Measurements from ENCODE around the gene WDR36.

The WDR36 gene

DNA sequence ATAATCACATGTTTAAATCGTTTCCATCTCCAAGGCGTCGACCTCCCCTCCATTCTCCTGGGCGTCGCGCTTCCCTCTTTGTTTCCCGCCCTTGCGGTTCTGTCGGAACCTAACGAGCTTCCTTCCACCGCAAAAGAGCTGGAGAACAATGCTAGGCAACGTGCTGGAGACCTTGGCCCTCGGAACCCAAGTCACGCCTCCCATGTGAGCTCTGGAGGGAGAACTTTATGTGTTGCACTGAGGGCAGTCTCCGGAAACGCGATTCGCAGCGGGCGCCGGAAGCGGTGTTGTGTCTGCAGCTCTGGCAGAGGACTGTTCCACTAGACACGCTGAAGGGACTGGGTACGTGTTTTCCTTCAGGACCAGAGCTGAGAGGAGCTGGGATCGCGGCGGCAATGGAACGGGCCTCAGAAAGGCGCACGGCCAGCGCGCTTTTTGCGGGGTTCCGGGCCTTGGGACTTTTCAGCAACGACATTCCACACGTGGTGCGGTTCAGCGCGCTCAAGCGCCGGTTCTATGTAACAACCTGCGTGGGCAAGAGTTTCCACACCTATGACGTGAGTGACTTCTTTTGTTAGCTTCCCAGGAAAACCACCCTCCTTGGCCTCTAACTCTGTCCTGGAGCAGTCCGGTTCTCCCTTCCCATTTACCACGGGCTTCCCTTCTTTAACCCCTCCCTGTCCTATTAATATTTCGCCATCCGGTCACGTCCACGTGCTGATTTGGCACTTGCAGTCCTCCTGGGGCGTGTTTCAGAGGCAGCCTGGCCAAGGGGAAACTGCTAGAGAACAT, at the start of gene WDR36:
Gene WDR36 (plus strand): TSS at position 287 of the 792 bp plus-strand sequence. CDS start 109 bp downstream, at position 396.
- DNase-seq = peak; percentile 79 to 93 (median 82)

DNA sequence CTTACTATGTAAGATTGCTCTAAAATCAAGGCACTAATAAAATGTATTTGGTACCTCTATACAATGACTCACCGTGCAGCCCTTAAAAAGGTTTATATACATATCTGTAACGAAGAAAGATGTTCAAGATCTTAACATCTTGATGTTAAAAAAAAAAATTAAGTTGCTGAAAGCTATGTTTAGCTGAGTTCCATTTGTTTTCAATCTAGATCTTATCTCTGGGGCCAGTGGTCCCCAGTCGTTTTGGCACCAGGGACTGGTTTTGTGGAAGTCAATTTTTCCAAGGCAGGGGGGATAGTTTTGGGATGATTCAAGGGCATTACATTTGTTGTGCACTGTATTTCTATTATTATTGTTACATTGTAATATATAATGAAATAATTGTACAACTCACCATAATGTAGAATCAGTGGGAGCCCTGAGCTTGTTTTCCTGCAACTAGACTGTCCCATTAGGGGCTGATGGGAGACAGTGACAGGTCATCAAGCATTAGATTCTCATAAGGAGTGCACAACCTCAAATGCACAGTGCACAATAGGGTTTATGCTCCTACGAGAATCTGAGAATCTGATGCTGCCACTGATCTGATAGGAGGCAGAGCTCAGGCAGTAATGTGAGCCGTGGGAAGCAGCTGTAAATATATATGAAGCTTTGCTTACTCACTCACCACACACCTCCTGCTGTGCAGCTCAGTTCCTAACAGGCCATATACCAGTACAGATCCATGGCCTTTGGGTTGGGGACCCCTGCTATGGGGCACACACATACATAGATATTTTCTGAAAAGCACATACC, 48.2 kb upstream of the WDR36 start:
- no peak for DNase-seq

DNA sequence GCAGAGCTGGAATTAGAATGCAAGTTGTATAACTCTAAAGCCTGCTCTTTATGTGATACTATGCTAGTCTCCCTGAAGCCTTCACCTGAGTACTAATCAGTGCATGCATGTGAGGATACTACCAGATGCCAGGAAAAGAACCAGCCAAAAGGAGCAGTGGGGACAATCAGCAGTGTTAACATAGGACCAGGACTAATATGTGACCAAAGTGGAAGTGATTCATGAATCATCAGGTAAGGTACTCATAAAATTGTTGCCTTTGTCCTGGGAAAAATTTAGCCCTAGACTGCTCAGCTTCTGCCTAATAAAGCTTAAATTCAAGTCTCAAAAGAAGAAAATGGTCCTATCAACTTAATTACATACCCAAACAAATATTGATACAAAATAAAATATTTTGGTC, 34.1 kb upstream of the WDR36 start:
- no peak for DNase-seq

DNA sequence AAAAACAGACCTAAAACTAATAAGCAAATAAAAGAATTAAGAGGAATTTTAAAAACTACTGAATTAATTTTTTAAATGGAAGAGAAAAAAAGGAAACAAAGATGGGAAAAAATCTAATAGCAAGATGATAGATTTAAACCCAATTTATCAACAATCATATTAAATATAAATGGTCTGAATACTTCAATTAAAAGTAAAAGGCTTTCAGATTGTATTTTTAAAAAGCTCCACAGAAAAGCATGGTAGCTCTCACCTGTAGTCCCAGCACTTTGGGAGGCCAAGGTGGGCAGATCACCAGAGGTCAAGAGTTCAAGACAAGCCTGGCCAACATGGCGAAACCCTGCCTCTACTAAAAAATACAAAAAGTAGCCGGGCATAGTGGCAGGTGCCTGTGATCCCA, 32.0 kb upstream of the WDR36 start:
- no peak for DNase-seq

DNA sequence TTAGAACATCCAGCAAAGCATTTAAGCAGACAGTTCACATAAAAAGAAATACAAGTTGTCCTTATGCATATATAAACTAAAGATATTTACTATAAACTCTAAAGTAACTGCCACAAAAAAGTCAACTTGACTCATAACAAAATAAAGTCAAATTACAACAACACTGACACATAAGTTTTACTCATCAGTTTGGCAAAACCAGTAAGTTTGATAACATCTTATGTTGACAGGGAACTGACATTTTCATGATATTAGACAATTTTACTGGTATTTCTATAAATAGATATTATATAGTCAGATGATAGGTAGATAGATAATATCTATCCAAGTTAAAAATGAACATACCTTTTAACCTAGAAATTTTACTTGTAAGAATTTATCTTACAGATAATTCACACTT, 30.5 kb upstream of the WDR36 start:
- no peak for DNase-seq

DNA sequence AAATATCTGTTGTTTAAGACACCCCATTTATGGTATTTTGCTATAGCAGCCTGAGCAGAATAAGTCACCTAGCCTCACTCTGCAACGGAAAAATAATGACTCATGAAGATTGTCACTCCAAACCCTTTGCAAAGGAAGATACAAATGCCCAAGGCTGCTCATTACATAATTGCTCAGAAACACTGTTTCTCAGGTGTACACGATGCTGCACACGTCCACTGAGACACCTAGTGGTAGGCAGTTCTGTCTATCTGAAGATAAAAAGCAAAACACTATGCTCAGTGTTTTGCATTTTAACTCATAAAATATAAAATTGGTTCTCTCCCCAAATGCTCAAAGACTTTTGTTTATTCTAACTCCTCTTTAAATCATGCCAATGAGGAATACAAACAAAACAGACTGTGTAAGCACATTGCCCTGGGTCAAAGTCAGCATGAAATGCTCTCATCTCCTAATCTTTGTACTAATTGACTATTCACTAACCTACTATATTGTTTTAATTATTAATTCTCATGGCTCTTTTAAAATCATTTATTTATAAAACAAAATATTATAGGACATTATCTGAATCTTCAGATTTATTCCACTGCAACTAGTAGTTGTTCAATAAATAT, 28.3 kb upstream of the WDR36 start:
- no peak for DNase-seq

DNA sequence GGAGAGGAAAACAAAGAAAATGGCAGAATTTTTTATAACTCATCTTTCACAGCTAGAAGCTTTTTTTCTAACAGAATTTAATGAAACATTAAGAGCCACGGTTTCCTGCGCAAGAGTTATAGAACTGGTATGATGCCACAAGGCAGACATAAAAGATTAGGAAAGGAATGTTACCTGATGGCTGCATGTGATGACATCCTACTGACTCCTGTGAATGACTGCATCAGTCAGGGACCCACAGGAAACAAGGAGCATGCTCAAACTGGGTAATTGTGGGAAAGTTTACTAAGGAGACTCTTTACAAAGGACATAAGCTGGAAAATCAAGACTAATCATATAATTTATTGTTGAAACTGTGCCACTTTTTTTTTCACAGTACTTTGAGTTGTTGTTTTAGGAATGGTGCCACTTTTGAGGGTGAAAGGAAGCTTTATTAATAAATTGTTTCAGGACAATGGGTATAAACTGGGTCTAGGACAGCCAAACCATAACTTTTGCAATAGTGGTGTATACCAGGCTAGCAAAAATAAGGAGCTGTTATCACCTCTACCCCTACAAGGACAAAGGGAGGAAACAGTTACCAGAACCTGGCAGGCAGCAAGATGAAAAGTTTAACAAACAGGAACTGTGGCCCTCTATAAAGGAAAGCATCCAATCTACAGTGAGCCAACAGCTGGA, 25.7 kb upstream of the WDR36 start:
- no peak for DNase-seq

DNA sequence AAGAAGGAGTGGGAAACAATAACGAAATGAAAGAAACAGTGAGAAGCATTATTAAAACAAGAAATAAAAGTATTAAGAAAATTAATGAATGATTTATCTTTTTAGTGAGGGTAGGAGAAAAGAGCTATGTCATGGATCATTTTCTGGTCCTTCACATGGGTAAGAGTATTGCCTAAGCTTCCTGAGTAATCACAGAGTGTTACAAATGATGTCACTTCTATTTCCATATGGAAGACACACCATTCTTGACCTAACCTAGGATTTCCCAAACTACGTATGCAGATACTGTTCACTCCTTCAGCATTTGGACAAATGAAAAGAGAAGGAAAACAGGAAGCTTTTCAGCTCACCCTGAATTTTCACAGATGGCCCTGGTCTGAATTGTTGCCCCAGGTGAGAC, 23.9 kb upstream of the WDR36 start:
- no peak for DNase-seq

DNA sequence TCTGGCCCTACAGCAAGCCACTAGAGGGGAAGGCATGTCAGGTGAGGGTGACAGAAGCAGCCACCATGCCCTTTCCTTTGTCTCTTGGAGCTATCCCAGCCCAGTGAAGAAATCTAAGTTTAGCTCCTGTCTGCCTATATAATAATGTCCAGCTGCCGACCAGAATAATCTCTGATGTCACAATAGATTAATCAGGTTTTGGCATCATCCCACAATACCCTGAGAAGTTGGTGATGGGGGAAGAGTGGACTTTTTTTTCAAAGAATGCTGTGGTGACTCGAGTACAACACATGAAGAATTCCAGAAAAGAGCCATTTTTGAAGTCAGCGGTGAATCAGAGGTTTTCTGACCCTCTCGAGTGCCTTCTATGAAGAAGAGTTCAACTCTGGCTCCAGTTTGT, 22.3 kb upstream of the WDR36 start:
- DNase-seq = no peak

DNA sequence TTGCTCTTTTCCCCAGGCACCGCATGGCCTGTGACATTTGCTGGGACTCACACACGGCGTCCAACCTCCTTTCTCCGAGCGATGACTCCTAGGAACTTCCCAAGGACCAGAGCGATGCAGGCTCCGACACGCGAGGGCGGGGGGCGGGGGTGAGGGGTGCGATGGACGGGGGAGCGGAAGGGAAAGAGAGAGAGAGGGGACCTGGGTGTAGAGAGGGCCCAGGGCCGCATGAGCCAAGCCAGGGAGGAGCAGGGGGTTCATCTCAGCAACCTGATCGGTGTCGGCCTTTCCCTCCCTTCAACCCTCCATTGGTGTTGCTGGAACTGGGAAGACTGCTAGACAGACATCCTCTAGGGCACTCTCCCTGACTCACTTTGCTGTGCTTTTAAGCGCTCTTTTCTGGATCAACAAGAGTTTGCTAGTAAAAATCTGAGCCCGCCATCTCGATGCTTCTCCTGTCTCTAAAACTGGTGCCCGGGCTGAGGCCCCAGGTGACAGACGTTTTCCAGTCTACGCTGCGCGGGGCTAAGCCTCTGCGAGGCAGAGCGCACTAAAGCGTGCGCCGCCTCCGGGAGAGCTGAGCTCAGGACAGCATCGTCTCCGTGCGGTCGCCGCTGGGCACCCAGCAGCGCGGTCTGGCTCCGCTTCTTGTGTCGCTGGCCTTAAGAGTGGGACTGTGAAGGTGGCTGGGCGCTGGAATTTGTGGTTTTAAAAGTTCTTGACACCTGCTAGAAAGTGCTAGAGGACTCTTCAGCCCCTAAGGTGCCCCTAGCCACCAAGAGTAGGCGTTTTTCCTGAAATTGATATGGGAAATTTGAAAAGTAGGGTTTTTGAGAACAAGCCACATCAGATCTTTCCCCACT, 21.6 kb upstream of the WDR36 start:
- DNase-seq = peak in 2 of 6 experiments; percentile 3 to 14

DNA sequence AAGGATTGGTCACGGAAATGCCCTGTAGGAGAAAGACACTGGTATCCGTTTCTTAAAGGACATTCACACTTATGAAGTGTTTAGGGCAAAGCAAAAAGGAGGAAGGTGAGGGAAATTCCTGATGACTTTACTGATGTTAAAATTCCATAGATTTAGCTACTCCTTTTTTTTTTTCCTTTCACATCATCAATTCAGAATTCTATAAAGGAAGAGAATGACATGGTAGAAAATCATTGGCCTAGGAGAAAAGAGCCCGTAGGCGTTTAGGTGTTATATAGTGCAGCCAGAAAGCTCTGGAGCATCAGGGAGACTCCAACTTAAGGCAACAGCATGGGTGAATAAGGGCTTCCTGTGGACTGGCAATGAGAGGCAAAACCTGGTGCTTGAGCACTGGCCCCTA, 20.7 kb upstream of the WDR36 start, which contains the start of gene TSLP:
Gene TSLP (plus strand): TSS at position 301 of the 400 bp plus-strand sequence. CDS start 178 bp downstream, outside the sequence.
- peak in 1 of 6 experiments; percentile 3 for DNase-seq

DNA sequence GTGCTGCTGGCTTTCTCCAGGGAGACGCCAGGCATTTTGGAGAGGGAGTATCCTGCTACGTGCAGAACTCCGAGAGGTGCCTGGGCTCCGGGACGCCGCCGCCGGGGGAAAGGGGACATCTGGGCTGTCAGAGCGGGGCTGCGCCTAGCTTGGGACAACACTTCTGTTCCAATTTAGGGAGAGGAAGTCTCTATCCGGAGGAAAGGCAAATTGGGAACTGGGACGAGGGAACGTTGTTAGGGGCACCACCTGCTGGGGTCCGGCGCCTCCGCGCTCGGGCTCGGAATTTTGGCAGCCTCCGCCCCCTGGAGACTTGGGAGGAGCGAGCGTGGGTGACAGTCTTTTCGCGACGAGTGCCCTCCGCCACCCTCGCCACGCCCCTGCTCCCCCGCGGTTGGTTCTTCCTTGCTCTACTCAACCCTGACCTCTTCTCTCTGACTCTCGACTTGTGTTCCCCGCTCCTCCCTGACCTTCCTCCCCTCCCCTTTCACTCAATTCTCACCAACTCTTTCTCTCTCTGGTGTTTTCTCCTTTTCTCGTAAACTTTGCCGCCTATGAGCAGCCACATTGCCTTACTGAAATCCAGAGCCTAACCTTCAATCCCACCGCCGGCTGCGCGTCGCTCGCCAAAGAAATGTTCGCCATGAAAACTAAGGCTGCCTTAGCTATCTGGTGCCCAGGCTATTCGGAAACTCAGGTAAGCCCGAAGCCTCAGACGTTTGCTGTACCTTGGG, 19.0 kb upstream of the WDR36 start:
- peak; percentile 7 to 50 (median 29) for DNase-seq

DNA sequence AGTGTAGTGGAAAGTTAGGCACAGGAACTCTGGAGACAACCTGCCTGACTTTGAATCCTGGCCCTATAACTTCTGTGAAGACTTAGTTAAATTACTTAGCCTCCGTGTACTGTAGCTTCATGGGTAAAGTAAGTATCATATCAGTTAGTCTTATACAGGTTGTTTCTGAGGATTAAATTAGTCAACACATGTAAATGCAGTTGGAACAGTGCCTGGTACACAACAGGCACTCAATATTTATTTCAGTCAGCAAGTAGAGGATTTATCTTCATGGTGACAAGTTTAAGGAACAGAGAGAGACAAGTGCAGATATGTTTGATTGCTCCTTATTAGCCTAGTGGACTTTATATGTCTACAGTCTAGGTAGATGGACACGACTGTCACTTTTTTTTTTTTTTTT, 17.9 kb upstream of the WDR36 start:
- no peak for DNase-seq

DNA sequence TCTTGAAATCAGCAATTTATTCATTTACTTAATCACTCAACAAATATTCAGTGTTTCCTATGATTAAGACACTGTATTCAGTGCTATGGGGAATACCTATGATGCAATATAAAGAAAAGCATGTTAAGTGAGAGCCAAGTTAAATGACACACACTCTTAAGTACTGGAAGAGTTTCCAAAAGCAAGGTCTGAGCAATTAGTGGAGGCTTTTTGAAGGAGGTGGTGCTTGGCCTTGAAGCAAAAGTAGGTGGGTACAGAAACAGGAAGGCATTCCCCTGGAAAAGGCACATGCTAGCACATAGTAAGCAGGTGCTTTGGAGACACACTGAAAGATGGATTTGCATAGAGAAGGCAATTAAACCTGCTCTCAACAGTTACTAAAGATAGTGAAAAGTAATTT, 16.6 kb upstream of the WDR36 start:
- no peak for DNase-seq

DNA sequence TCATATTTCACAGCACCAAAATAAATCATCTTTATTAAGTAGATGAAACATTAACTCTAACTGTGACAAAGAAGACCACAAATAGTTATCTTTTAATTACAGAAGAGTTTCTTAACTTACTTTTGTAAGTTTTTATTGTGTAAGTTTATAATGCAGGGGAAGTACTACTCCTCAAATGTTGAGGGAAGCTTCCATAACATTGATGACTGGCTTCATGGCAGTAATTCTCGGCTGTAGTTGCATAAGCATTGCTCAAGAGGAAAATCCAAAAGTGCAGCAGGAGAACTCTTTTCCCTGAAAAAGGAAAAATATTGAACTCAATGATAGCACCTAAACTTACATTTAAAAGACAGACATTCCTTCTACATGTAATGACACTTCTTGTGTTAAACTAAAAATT, 16.1 kb upstream of the WDR36 start:
- DNase-seq = no peak

DNA sequence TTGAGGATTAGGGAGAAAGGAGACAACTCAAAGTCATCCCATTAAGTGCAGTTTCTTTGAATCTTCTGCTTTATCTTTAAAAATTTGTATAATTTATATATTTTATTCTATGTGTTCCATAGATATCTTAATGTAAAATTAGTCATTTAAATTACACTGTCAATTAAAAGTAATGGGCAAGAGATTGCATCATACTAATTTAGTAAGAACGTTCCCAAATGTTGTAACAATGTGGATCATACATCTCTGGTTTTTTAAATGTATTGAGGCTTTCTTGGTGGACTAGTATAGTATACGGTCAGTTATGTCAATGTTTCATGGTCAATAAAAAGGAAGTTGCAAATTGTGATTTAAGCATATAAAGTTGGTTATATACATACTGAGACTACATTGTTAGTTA, 14.5 kb upstream of the WDR36 start:
- DNase-seq = no peak

DNA sequence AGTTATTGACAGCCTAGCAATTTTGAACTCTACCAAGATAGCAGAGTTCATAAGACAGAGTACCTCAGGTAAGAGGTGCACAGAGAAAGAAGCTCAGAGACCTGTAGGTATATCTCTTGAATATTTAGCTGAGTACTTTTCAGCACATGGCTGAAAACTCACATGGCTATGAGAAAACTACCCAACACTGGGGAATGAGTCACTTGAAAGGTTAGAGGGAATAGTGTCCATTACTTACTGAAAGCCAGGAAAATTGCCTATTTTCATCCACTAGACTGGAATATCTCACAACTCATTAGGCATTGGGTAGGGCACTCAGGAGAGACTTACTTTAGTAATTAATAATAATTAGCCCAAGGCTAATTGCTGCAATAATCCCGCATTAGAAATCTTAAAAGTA, 12.3 kb upstream of the WDR36 start:
- no peak for DNase-seq

DNA sequence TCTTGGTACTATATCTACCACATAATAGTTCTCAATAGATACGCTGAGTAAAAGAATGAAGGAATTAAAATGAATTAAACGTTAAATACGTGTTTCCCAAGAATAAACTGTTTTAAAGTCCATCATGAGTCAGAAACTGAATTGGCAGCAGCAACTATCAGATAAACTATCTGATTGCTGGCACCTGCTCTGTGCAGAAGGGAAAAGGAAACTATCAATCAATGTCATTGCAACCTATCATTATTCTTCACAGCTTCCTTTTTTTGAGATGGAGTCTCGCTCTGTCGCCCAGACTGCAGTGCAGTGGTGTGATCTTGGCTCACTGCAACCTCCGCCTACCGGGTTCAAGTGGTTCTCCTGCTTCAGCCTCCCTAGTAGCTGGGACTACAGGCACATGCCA, 8.8 kb upstream of the WDR36 start:
- DNase-seq = no peak

DNA sequence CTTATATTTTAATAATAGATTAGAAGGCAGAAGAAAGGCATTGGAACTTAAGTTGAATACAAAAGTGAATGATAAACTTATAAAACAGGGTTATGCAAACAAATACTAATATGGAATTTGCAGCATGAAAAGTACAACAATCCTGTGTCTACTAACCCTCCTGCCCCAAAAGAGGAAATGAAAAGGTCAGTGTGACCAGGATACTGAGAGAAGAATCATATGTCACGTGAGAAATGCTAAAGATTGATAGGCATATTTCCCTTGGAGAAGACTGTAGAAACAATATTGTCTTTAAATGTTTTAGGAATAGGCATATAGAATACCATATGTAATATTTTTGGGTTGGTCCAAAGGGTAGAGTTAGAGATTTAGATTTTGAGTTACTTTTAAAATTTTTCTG, 3.8 kb downstream of the WDR36 start:
- no peak for DNase-seq

DNA sequence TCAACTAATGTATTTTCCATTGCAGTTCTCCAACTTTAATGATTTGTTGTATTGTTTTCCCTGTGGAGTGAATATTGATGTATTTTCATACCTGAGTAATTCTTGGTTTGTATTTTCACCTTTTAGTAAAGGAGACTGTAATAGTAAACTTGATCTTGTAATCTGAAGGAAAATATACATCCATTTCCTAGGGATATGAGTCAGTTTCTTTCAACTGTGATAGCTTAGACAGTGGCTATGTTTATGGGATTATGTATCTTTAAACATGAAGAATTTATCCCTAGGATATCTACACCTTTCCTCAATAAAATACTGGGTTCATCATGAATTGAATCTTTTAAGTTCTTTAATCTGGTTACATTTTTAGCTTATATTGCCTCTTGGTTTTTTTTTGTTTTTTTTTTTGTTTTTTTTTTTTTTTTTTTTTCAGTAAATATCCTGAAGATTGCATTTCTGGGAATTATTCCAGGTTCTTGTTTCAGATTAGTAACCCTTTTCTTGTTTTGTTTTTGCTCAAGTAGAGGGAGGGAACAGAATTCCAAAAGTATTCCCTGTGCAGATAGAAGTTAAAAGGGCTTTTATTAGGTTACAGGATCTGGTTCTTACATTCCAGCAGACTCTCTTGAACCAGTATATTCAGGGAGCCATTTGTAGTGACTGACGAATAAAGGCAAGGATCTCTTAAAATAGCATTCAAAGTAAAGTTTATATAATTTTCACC, 7.1 kb downstream of the WDR36 start:
- no peak for DNase-seq

All from stimulated activated naive CD4-positive, alpha-beta T cell (primary cell).